Neutrophil (primary cell): Measurements from ENCODE around the gene KCNJ15.
A peak's percentile ranks its signal among the peaks of the same experiment; 100 is the strongest.

Source experiments
- H3K27ac ChIP-seq: fragments of 200-600 bp; sonication (generic); 2 replicates; pipeline ENCODE4 v1.5.1; 2016; ENCODE audit warnings: mild to moderate bottlenecking, moderate library complexity
- H3K27me3 ChIP-seq: fragments of 200-600 bp; sonication (generic); 2 replicates; pipeline ENCODE4 v1.6.0; 2016; ENCODE audit warnings: mild to moderate bottlenecking
- H3K36me3 ChIP-seq: fragments of 200-600 bp; sonication (generic); 2 replicates; pipeline ENCODE4 v1.5.1; 2017
- H3K4me1 ChIP-seq, 2 experiments: fragments of 200-600 bp in 1 of 2; sonication (generic) in 1 of 2; 1 replicate in 1 of 2; 2 replicates in 1 of 2; pipeline versions ENCODE4 v1.5.1 to v1.6.1; 2013 to 2016; ENCODE audit warnings: low read depth in 1 of 2, low read length in 1 of 2, mild to moderate bottlenecking in 1 of 2, moderate library complexity in 1 of 2; ENCODE audit not compliant: control insufficient read depth in 1 of 2, insufficient read depth in 1 of 2
- H3K4me3 ChIP-seq, 2 experiments: fragments of 200-600 bp in 1 of 2; sonication (generic) in 1 of 2; 1 replicate in 1 of 2; 2 replicates in 1 of 2; pipeline ENCODE4 v1.5.1; 2013 to 2016; ENCODE audit warnings: low read depth in 1 of 2, low read length in 1 of 2, mild to moderate bottlenecking in 1 of 2, moderate library complexity in 1 of 2
- H3K9me3 ChIP-seq: fragments of 200-600 bp; sonication (generic); 2 replicates; pipeline ENCODE4 v1.5.1; 2016
- TF ChIP-seq, protein P1 (sequence below): fragments of 200-600 bp; sonication (generic); IDR thresholded peaks from 2 replicates; pipeline ENCODE4 v1.5.1; 2016; ENCODE audit warnings: antibody characterized with exemption

The KCNJ15 gene

DNA sequence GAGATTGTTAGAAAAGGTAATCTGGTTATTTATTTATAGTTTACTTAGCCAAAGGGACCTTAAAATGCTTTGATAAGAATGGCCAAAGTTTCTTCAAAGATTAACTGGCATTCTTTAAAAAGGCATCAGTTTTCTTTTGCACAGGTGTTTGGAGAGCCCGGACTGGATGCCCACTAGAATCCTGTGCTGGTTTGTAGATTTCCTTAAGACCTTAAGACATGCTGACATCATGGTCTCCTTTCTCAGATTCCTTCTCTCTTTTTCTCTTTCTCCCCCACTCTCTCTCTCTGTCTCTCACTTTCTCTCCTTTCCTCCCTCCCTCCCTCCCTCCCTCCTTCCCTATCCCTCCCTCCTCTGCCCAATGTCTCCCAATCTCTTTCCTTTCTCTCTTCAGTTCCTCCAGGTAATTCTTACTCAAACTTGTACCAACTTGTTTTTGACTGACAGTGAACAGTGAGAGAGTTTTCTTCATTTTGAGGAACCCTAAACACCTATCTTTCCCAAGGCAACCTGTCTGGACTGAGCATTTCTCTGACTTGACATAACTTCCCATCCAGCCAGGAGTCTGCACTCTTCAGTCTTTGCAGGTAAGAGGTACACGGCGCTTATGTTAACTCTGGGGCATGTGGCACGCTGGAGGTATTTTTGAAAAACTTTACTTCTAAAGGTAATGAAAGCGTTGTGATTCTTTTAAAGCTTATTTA is at the start of gene KCNJ15:
Gene KCNJ15, plus strand, starts transcription at position 393 of the 704 bp plus-strand sequence. CDS start 42,271 bp downstream, outside the sequence.
- Histone ChIP-seq H3K4me1 (peaks cover 80 to 95% of the 10 kb centered on the region in 2 experiments), H3K27me3 (no peaks in the 10 kb centered on the region), H3K27ac (peak within 1 kb of the TSS; percentile 90), H3K9me3 (no peaks in the 10 kb centered on the region), H3K36me3 (peaks cover 77% of the 10 kb centered on the region), H3K4me3 (peak within 1 kb of the TSS; percentile 57 to 69)
- TF ChIP-seq, protein P1, sequence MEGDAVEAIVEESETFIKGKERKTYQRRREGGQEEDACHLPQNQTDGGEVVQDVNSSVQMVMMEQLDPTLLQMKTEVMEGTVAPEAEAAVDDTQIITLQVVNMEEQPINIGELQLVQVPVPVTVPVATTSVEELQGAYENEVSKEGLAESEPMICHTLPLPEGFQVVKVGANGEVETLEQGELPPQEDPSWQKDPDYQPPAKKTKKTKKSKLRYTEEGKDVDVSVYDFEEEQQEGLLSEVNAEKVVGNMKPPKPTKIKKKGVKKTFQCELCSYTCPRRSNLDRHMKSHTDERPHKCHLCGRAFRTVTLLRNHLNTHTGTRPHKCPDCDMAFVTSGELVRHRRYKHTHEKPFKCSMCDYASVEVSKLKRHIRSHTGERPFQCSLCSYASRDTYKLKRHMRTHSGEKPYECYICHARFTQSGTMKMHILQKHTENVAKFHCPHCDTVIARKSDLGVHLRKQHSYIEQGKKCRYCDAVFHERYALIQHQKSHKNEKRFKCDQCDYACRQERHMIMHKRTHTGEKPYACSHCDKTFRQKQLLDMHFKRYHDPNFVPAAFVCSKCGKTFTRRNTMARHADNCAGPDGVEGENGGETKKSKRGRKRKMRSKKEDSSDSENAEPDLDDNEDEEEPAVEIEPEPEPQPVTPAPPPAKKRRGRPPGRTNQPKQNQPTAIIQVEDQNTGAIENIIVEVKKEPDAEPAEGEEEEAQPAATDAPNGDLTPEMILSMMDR = no peak

DNA sequence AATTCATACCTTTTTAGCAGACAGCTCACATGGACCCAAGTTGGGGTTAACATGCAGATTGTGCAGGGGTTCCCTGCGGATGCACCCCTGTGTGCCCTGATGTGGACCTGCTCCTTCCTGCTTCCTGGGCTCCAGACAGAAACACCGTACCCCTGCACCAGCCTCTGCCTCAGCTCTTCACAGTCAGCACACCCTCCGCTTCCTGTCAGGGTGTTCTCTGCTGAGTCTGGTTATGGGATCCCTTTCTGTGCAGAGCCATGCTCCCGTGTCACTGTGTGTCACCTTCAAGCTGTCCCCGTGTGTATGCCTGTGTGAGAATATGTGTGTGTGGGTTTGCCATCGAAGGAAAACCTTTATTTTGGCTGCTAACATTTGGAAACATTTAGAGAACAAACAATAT is 48.7 kb upstream of the KCNJ15 start:
- TF ChIP-seq, protein P1 = no peak
- H3K27me3 ChIP-seq = no peaks in the 10 kb centered on the region
- peak overlapping the region; percentile 56 for H3K27ac ChIP-seq
- no peaks in the 10 kb centered on the region for H3K36me3 ChIP-seq
- no peaks in the 10 kb centered on the region for H3K9me3 ChIP-seq
- no peak overlapping the region for H3K4me3 ChIP-seq
- H3K4me1 ChIP-seq = peaks cover 46 to 52% of the 10 kb centered on the region in 2 experiments

DNA sequence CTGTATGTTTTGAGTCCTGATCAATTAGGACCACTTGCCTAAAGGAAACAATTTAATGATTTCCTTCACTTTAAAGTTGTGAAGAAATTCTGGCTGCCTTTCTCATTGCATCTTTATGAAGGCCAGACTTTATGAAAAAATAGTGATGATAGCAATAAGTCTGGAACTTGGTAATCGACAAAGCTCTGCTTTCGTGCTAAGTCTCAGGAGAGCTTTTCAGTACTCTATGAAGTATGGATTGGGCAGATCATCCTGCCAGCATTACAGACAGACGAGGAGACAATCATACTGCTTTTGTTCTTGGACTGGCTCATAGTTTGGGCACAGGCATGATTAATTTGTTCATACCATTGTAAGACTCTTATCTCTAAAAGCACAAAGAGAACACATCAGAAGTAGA is 45.5 kb upstream of the KCNJ15 start:
- Histone ChIP-seq H3K36me3 (no peaks in the 10 kb centered on the region), H3K4me1 (peaks cover 36 to 45% of the 10 kb centered on the region in 2 experiments), H3K27ac (peak overlapping the region; percentile 56), H3K4me3 (no peak overlapping the region), H3K9me3 (no peaks in the 10 kb centered on the region), H3K27me3 (no peaks in the 10 kb centered on the region)
- TF ChIP-seq, protein P1 = no peak

DNA sequence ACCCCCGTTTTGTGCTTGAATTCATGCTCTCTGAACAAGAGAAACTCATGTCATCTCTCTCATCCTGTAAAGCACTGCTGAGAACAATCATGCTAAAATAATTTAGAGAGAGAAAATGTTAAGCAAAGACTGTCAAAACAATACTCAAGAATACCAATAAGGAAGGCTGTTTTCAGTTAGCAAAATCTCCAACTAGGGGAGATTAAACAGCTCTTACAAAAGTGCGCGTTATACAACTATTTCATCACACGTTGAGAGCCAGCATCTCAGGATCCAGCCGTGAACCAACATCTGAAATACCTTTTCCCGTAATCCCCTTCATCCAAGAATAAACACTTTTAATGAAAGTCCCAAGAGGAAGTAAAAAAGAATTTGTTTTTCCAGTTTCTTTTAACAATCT is 44.1 kb upstream of the KCNJ15 start:
- TF ChIP-seq, protein P1 = no peak
- H3K36me3 ChIP-seq = no peaks in the 10 kb centered on the region
- H3K27me3 ChIP-seq = no peaks in the 10 kb centered on the region
- H3K4me1 ChIP-seq = peaks cover 25 to 36% of the 10 kb centered on the region in 2 experiments
- H3K27ac ChIP-seq = peak overlapping the region; percentile 35
- no peaks in the 10 kb centered on the region for H3K9me3 ChIP-seq
- H3K4me3 ChIP-seq = no peak overlapping the region

DNA sequence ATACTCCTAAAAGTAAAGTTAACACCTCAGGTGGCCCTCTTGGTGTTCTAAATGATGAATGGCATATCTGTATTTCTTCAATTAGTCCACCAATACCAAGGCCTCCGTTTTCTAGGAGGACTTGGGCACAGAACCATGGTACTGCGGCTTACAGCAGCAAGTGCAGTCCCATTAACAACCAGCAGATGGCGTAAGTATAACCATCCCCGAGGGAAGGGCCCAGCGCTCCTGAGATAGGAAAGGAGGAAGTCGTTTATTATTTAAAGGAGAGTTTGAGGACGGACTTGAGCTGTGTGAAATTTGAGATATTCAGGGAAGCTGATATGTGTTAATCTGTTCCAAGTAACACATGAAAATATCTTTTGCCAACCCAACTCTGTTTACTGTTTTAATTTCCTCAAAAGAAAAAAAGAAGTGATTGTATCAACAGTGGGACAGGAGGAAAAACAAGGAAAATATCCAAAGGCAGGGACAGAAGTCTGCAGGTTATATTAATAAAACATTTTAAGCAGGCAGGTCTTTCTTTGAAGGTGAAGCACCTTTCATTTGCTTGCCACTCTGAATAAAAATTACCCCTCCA is 37.7 kb upstream of the KCNJ15 start:
- Histone ChIP-seq H3K36me3 (no peaks in the 10 kb centered on the region), H3K27ac (peak overlapping the region; percentile 97), H3K4me1 (peaks cover 48 to 60% of the 10 kb centered on the region in 2 experiments), H3K9me3 (peaks cover 6% of the 10 kb centered on the region), H3K4me3 (peak overlapping the region in 1 of 2 experiments; percentile 5), H3K27me3 (no peaks in the 10 kb centered on the region)
- TF ChIP-seq, protein P1 = peak; percentile 97
